GM23338 (cell line): ENCODE results near the gene DNAI1. TPM values are rescaled to one million over a fixed set of nuclear protein-coding genes. Genes with fewer than 3 reads are reported as not detected.

Source experiments
- ATAC-seq: fragments of 200-7000 bp; cut with Tn5 transposase; 3 replicates; pipeline ENCODE4 v1.9.1; 2020
- DNase-seq: peaks from one replicate; pipeline ENCODE4 v3.0.0-alpha.2; 2015; ENCODE audit warnings: low spot score
- H2AFZ ChIP-seq: fragments of 200-600 bp; sonication (generic); 2 replicates; pipeline ENCODE4 v1.8.0; 2016; ENCODE audit warnings: antibody characterized with exemption, mild to moderate bottlenecking, moderate library complexity
- H3F3A ChIP-seq: fragments of 200-600 bp; sonication (generic); replicated peaks from 2 replicates; pipeline ENCODE4 v1.8.0; 2017; ENCODE audit warnings: antibody characterized with exemption, mixed run types, low read depth
- H3K27ac ChIP-seq: fragments of 200-600 bp; sonication (generic); 2 replicates; pipeline ENCODE4 v1.6.1; 2016; ENCODE audit warnings: low read depth
- H3K27me3 ChIP-seq: fragments of 200-600 bp; sonication (generic); 2 replicates; pipeline ENCODE4 v1.8.0; 2016; ENCODE audit warnings: mild to moderate bottlenecking, mixed run types, moderate library complexity; ENCODE audit not compliant: insufficient read depth
- H3K36me3 ChIP-seq: fragments of 200-600 bp; sonication (generic); 2 replicates; pipeline ENCODE4 v1.8.0; 2016; ENCODE audit warnings: mild to moderate bottlenecking; ENCODE audit not compliant: insufficient read depth
- H3K4me1 ChIP-seq: fragments of 200-600 bp; sonication (generic); 2 replicates; pipeline ENCODE4 v1.8.0; 2016; ENCODE audit warnings: mild to moderate bottlenecking, moderate library complexity; ENCODE audit not compliant: insufficient read depth
- H3K4me2 ChIP-seq: fragments of 200-600 bp; sonication (generic); 2 replicates; pipeline ENCODE4 v1.7.1; 2017; ENCODE audit warnings: mixed run types
- H3K4me3 ChIP-seq: fragments of 200-600 bp; sonication (generic); 2 replicates; pipeline ENCODE4 v1.6.1; 2016; ENCODE audit warnings: mixed run types
- H3K79me2 ChIP-seq: fragments of 200-600 bp; sonication (generic); replicated peaks from 2 replicates; pipeline ENCODE4 v1.8.0; 2017; ENCODE audit warnings: mild to moderate bottlenecking; ENCODE audit not compliant: insufficient read depth
- H3K9me2 ChIP-seq: fragments of 200-600 bp; sonication (generic); 2 replicates; pipeline ENCODE4 v1.8.0; 2017; ENCODE audit not compliant: insufficient read depth
- H4K20me1 ChIP-seq: fragments of 200-600 bp; sonication (generic); replicated peaks from 2 replicates; pipeline ENCODE4 v1.8.0; 2017; ENCODE audit warnings: mild to moderate bottlenecking; ENCODE audit not compliant: insufficient read depth
- H3K27ac Mint-ChIP-seq: 2 replicates; pipeline ENCODE4 v1.8.0; 2020; ENCODE audit warnings: inconsistent platforms, mild to moderate bottlenecking, moderate library complexity, mixed read lengths
- H3K27me3 Mint-ChIP-seq: 3 replicates; pipeline ENCODE4 v1.8.0; 2022; ENCODE audit warnings: low read depth, mild to moderate bottlenecking, moderate library complexity, mixed read lengths, inconsistent platforms; ENCODE audit not compliant: insufficient read depth, poor library complexity
- H3K36me3 Mint-ChIP-seq: 3 replicates; pipeline ENCODE4 v1.8.0; 2021; ENCODE audit warnings: low read depth, mild to moderate bottlenecking, inconsistent platforms, moderate library complexity, mixed read lengths
- H3K4me1 Mint-ChIP-seq: 3 replicates; pipeline ENCODE4 v1.8.0; 2020; ENCODE audit warnings: mild to moderate bottlenecking, inconsistent platforms, mixed read lengths
- H3K4me3 Mint-ChIP-seq: 3 replicates; pipeline ENCODE4 v1.8.0; 2021; ENCODE audit warnings: moderate library complexity, mild to moderate bottlenecking, inconsistent platforms, mixed read lengths
- H3K9me3 Mint-ChIP-seq: 3 replicates; pipeline ENCODE4 v1.8.0; 2020; ENCODE audit warnings: moderate library complexity, mild to moderate bottlenecking, inconsistent platforms, mixed read lengths
- EZH2phosphoT487 ChIP-seq: fragments of 200-600 bp; sonication (generic); IDR thresholded peaks from one replicate; pipeline ENCODE4 v1.8.1; 2018; ENCODE audit warnings: antibody characterized with exemption; ENCODE audit not compliant: unreplicated experiment
- JUNB ChIP-seq: IDR thresholded peaks from one replicate; pipeline ENCODE4 v1.6.1; 2016; ENCODE audit warnings: antibody characterized with exemption; ENCODE audit not compliant: unreplicated experiment
- POLR2AphosphoS5 ChIP-seq: IDR thresholded peaks from 2 replicates; pipeline ENCODE4 v1.6.1; 2016; ENCODE audit warnings: antibody characterized with exemption, low read depth
- STAT1 ChIP-seq: IDR thresholded peaks from one replicate; pipeline ENCODE4 v1.6.1; 2016; ENCODE audit warnings: antibody characterized with exemption; ENCODE audit not compliant: unreplicated experiment
- ZNF331 ChIP-seq: fragments of 250-450 bp; sonication (Bioruptor Pico); IDR thresholded peaks from 2 replicates; pipeline ENCODE4 v1.5.0; 2020; ENCODE audit warnings: low read depth, mild to moderate bottlenecking, moderate library complexity
- polyA plus RNA-seq: library from polyadenylated mRNA; unstranded; fragments of >200 nt; fragmentation: Nextera tagmentation; extraction: Ambion mirVana; gene quantifications from 2 replicates; pipeline ENCODE4 v1.2.1, GENCODE V29; 2016
- total RNA-seq: library from RNA; depleted of rRNA; stranded (reverse); fragments of >200 nt; shearing (Covaris generic); gene quantifications from 2 replicates; pipeline ENCODE4 v1.2.3, GENCODE V29; 2014
- TF ChIP-seq, protein P1 (sequence below), 2 experiments: fragments of 200-600 bp in 1 of 2; sonication (generic) in 1 of 2; conservative IDR thresholded peaks; 2 replicates each; pipeline versions ENCODE4 v1.5.1 to v1.6.1; 2016 to 2017; ENCODE audit warnings: antibody characterized with exemption in 2 of 2, low read depth in 2 of 2, mild to moderate bottlenecking in 2 of 2, moderate library complexity in 1 of 2
- TF ChIP-seq, protein P2 (sequence below): IDR thresholded peaks from one replicate; pipeline ENCODE4 v1.6.1; 2018; ENCODE audit warnings: antibody characterized with exemption; ENCODE audit not compliant: unreplicated experiment
- TF ChIP-seq, protein P3 (sequence below): IDR thresholded peaks from 2 replicates; pipeline ENCODE4 v1.6.1; 2016; ENCODE audit warnings: antibody characterized with exemption

Gene DNAI1
- total and polyA plus RNA-seq, 2 experiments from 2014 or later: 1.0 to 1.1 TPM

DNA sequence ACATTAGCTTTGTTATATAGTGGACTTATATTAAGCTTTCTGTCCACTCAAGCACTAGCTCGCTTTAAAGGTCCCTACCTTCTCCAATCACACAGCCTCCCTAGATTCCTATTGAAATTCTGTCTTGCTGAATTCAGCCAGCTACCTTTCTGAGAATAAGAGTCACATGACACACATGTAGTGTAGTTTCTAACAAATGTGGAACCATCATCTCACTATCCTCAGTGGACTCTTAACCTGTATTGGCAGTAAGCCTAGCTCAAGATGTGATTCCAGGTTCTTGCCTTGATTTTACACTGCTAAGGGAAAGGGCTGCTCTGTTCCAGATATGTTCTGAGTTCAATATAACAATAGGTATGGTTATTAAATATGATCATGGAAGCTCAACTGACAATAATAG, 11.7 kb upstream of the DNAI1 start (continued):
- TF ChIP-seq, protein P1, sequence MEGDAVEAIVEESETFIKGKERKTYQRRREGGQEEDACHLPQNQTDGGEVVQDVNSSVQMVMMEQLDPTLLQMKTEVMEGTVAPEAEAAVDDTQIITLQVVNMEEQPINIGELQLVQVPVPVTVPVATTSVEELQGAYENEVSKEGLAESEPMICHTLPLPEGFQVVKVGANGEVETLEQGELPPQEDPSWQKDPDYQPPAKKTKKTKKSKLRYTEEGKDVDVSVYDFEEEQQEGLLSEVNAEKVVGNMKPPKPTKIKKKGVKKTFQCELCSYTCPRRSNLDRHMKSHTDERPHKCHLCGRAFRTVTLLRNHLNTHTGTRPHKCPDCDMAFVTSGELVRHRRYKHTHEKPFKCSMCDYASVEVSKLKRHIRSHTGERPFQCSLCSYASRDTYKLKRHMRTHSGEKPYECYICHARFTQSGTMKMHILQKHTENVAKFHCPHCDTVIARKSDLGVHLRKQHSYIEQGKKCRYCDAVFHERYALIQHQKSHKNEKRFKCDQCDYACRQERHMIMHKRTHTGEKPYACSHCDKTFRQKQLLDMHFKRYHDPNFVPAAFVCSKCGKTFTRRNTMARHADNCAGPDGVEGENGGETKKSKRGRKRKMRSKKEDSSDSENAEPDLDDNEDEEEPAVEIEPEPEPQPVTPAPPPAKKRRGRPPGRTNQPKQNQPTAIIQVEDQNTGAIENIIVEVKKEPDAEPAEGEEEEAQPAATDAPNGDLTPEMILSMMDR (conservative IDR thresholded peaks at IDR 0.05; ENCODE audit: low read depth in 2 of 2): no peak
- TF ChIP-seq, protein P2, sequence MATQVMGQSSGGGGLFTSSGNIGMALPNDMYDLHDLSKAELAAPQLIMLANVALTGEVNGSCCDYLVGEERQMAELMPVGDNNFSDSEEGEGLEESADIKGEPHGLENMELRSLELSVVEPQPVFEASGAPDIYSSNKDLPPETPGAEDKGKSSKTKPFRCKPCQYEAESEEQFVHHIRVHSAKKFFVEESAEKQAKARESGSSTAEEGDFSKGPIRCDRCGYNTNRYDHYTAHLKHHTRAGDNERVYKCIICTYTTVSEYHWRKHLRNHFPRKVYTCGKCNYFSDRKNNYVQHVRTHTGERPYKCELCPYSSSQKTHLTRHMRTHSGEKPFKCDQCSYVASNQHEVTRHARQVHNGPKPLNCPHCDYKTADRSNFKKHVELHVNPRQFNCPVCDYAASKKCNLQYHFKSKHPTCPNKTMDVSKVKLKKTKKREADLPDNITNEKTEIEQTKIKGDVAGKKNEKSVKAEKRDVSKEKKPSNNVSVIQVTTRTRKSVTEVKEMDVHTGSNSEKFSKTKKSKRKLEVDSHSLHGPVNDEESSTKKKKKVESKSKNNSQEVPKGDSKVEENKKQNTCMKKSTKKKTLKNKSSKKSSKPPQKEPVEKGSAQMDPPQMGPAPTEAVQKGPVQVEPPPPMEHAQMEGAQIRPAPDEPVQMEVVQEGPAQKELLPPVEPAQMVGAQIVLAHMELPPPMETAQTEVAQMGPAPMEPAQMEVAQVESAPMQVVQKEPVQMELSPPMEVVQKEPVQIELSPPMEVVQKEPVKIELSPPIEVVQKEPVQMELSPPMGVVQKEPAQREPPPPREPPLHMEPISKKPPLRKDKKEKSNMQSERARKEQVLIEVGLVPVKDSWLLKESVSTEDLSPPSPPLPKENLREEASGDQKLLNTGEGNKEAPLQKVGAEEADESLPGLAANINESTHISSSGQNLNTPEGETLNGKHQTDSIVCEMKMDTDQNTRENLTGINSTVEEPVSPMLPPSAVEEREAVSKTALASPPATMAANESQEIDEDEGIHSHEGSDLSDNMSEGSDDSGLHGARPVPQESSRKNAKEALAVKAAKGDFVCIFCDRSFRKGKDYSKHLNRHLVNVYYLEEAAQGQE: no peak
- TF ChIP-seq ZNF331 (no peak), STAT1 (no peak), POLR2AphosphoS5 (no peak), JUNB (no peak), EZH2phosphoT487 (no peak)
- TF ChIP-seq, protein P3, sequence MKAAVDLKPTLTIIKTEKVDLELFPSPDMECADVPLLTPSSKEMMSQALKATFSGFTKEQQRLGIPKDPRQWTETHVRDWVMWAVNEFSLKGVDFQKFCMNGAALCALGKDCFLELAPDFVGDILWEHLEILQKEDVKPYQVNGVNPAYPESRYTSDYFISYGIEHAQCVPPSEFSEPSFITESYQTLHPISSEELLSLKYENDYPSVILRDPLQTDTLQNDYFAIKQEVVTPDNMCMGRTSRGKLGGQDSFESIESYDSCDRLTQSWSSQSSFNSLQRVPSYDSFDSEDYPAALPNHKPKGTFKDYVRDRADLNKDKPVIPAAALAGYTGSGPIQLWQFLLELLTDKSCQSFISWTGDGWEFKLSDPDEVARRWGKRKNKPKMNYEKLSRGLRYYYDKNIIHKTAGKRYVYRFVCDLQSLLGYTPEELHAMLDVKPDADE: no peak

DNA sequence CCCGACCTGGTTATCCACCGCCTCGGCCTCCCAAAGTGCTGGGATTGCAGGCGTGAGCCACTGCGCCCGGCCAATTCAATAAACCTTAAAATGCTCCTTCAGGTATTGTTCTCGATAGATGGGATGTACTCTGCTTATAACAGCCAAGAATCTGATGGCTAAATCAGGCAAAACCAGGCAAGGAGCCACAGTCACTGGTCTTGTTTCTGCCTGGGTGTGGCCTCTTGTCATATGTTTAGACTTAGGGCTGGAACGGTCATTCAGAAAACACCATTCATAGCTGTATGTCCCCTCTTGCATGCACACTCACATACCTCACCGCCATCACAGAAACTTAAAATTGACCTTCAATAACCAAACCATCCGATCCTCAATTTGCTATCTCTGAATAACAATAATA, 8.0 kb upstream of the DNAI1 start:
- H3K27ac Mint-ChIP-seq: no peak overlapping the region; the same call in 1 of the 2 replicates
- TF ChIP-seq, protein P2: no peak
- TF ChIP-seq, protein P3: no peak
- TF ChIP-seq, protein P1 (conservative IDR thresholded peaks at IDR 0.05; ENCODE audit: low read depth in 2 of 2): no peak
- H3F3A ChIP-seq: no peaks in the 10 kb centered on the region
- peaks cover 5% of the 10 kb centered on the region; the same call in 1 of the 2 replicates for H3K4me1 ChIP-seq
- DNase-seq (no peak), ATAC-seq (no peak)
- no peaks in the 10 kb centered on the region for H3K9me3 Mint-ChIP-seq
- 0 out of 2 replicates have a peak, but pooled peaks cover 2% of the 10 kb centered on the region for H3K27me3 ChIP-seq
- H3K9me2 ChIP-seq: no peaks in the 10 kb centered on the region; the same call in 1 of the 2 replicates
- H3K79me2 ChIP-seq: peaks cover 16% of the 10 kb centered on the region; the same call in 1 of the 2 replicates
- H3K4me3 Mint-ChIP-seq: no peak overlapping the region
- no peaks in the 10 kb centered on the region for H3K36me3 ChIP-seq
- peaks cover 20% of the 10 kb centered on the region for H3K4me1 Mint-ChIP-seq
- H3K27me3 Mint-ChIP-seq: no peaks in the 10 kb centered on the region
- no peak overlapping the region for H3K4me2 ChIP-seq
- H3K36me3 Mint-ChIP-seq: no peaks in the 10 kb centered on the region
- H4K20me1 ChIP-seq: peaks cover 5% of the 10 kb centered on the region
- H3K27ac ChIP-seq: no peak overlapping the region
- H2AFZ ChIP-seq: no peak overlapping the region
- H3K4me3 ChIP-seq: no peak overlapping the region
